Neural cell (in vitro differentiated cells): ENCODE results near the gene IDNK. TPM values are rescaled to one million over a fixed set of nuclear protein-coding genes. Genes with fewer than 3 reads are reported as not detected.

Experiments
- H2AFZ ChIP-seq: fragments of 200-600, 300-800 bp; sonication (generic), shearing (Covaris generic); 2 replicates; pipeline ENCODE4 v1.6.0; 2014; ENCODE audit warnings: low read depth, mild to moderate bottlenecking, antibody characterized with exemption, low read length, moderate library complexity
- H3F3A ChIP-seq: fragments of 200-600 bp; shearing (Covaris generic); 2 replicates; pipeline ENCODE4 v1.6.1; 2016; ENCODE audit warnings: mild to moderate bottlenecking, moderate library complexity, mixed read lengths, antibody characterized with exemption, low read length; ENCODE audit not compliant: insufficient read depth, poor library complexity, severe bottlenecking
- H3K27ac ChIP-seq: fragments of 200-600, 300-800 bp; sonication (generic), shearing (Covaris generic); 2 replicates; pipeline ENCODE4 v1.5.1; 2014; ENCODE audit warnings: mild to moderate bottlenecking, low read length, moderate library complexity
- H3K27me3 ChIP-seq: fragments of 300-800, 200-600 bp; sonication (generic), shearing (Covaris generic); 2 replicates; pipeline ENCODE4 v1.6.0; 2014; ENCODE audit warnings: mild to moderate bottlenecking, low read depth, low read length, moderate library complexity; ENCODE audit not compliant: insufficient read depth
- H3K36me3 ChIP-seq: fragments of 300-800, 200-600 bp; sonication (generic), shearing (Covaris generic); 2 replicates; pipeline ENCODE4 v1.5.1; 2014; ENCODE audit warnings: mild to moderate bottlenecking, antibody characterized with exemption, low read length, moderate library complexity; ENCODE audit not compliant: insufficient read depth
- H3K4me2 ChIP-seq: fragments of 300-800, 200-600 bp; sonication (generic), shearing (Covaris generic); 2 replicates; pipeline ENCODE4 v1.6.0; 2014; ENCODE audit warnings: mild to moderate bottlenecking, low read length
- H3K4me3 ChIP-seq: fragments of 300-800, 200-600 bp; sonication (generic), shearing (Covaris generic); 2 replicates; pipeline ENCODE4 v1.5.1; 2014; ENCODE audit warnings: mild to moderate bottlenecking, low read length, moderate library complexity
- H3K79me2 ChIP-seq: fragments of 200-600 bp; shearing (Covaris generic); replicated peaks from 2 replicates; pipeline ENCODE4 v1.6.0; 2014; ENCODE audit warnings: mild to moderate bottlenecking, low read length, moderate library complexity; ENCODE audit not compliant: insufficient read depth
- H3K9ac ChIP-seq: fragments of 300-800, 200-600 bp; sonication (generic), shearing (Covaris generic); 2 replicates; pipeline ENCODE4 v1.6.1; 2016; ENCODE audit warnings: mild to moderate bottlenecking, low read length, mixed read lengths
- H3K9me2 ChIP-seq: fragments of 200-600 bp; shearing (Covaris generic); 2 replicates; pipeline ENCODE4 v1.6.1; 2016; ENCODE audit warnings: mild to moderate bottlenecking, low read length, mixed read lengths; ENCODE audit not compliant: insufficient read depth
- H3K9me3 ChIP-seq: fragments of 200-600, 300-800 bp; sonication (generic), shearing (Covaris generic); 2 replicates; pipeline ENCODE4 v1.6.1; 2016; ENCODE audit warnings: mild to moderate bottlenecking, mixed run types, low read length, moderate library complexity, mixed read lengths
- H4K20me1 ChIP-seq: fragments of 200-600 bp; shearing (Covaris generic); 2 replicates; pipeline ENCODE4 v1.6.1; 2016; ENCODE audit warnings: mild to moderate bottlenecking, mixed run types; ENCODE audit not compliant: insufficient read depth
- EP300 ChIP-seq: fragments of 450-650 bp; conservative IDR thresholded peaks from 2 replicates; pipeline ENCODE4 v1.6.1; 2014; ENCODE audit warnings: antibody characterized with exemption, mild to moderate bottlenecking, moderate library complexity; ENCODE audit not compliant: poor library complexity, severe bottlenecking
- EZH2 ChIP-seq: fragments of 200-600, 300-800 bp; shearing (Covaris generic), sonication (generic); IDR thresholded peaks from 2 replicates; pipeline ENCODE4 v1.6.1; 2014; ENCODE audit warnings: antibody characterized with exemption, low read length, borderline replicate concordance, mild to moderate bottlenecking; ENCODE audit not compliant: insufficient read depth, poor library complexity, severe bottlenecking
- MXI1 ChIP-seq: fragments of 450-650 bp; conservative IDR thresholded peaks from 2 replicates; pipeline ENCODE4 v1.6.1; 2014; ENCODE audit warnings: antibody characterized with exemption, mild to moderate bottlenecking; ENCODE audit not compliant: poor library complexity, severe bottlenecking
- POLR2AphosphoS5 ChIP-seq: IDR thresholded peaks from 2 replicates; pipeline ENCODE4 v1.6.1; 2012
- RAD21 ChIP-seq: fragments of 450-650 bp; conservative IDR thresholded peaks from 2 replicates; pipeline ENCODE4 v1.6.1; 2014; ENCODE audit warnings: antibody characterized with exemption, mild to moderate bottlenecking, moderate library complexity
- SMC3 ChIP-seq: fragments of 450-650 bp; conservative IDR thresholded peaks from 2 replicates; pipeline ENCODE4 v1.6.1; 2014; ENCODE audit warnings: antibody characterized with exemption, mild to moderate bottlenecking, moderate library complexity; ENCODE audit not compliant: poor library complexity
- TAF1 ChIP-seq: IDR thresholded peaks from 2 replicates; pipeline ENCODE4 v1.6.1; 2012; ENCODE audit warnings: low read depth
- polyA plus RNA-seq: library from polyadenylated mRNA; depleted of rRNA; stranded (reverse); fragments of >200 nt; gene quantifications from 2 replicates; pipeline ENCODE4 v1.2.3, GENCODE V29; 2014
- TF ChIP-seq, protein P1 (sequence below): fragments of 450-650 bp; IDR thresholded peaks from 2 replicates; pipeline ENCODE4 v1.5.1; 2014; ENCODE audit warnings: antibody characterized with exemption, mild to moderate bottlenecking, moderate library complexity; ENCODE audit not compliant: poor library complexity, severe bottlenecking
- TF ChIP-seq, protein P2 (sequence below): IDR thresholded peaks from 2 replicates; pipeline ENCODE4 v1.6.1; 2012; ENCODE audit warnings: borderline replicate concordance

IDNK gene
- polyA plus RNA-seq, 1 donor from 2014 or later: 7.5 TPM

DNA sequence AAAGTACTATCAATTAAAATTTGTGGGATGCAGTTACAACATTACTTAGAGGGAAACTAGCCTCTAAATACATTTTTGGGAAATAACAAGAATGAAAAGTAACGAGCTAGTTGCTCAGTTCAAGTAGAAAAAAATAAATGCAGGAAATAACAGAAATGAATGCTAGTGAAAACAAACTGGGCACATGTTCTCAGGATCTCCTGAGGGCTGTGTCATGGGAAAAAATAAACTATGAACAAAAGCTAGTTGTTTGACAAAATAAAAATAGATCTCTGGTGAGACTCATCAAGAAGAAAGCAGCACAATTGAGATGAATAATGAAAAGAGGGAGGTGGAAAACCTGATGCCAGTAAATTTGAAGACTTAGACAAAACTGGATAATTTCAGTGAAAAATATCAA, 16.3 kb downstream of the IDNK start:
- Histone ChIP-seq H3K4me3 (no peak overlapping the region), H4K20me1 (no peaks in the 10 kb centered on the region), H3K79me2 (no peaks in the 10 kb centered on the region), H3F3A (no peaks in the 10 kb centered on the region), H3K36me3 (no peaks in the 10 kb centered on the region), H3K27me3 (no peaks in the 10 kb centered on the region), H3K9me3 (no peaks in the 10 kb centered on the region), H3K27ac (no peak overlapping the region), H3K4me2 (no peak overlapping the region), H3K9me2 (no peaks in the 10 kb centered on the region), H3K9ac (no peak overlapping the region), H2AFZ (no peak overlapping the region)
- no peak for TF ChIP-seq SMC3
- TF ChIP-seq EZH2: no peak
- no peak for TF ChIP-seq TAF1
- no peak for TF ChIP-seq MXI1
- TF ChIP-seq EP300: no peak
- no peak for TF ChIP-seq POLR2AphosphoS5
- TF ChIP-seq, protein P1, sequence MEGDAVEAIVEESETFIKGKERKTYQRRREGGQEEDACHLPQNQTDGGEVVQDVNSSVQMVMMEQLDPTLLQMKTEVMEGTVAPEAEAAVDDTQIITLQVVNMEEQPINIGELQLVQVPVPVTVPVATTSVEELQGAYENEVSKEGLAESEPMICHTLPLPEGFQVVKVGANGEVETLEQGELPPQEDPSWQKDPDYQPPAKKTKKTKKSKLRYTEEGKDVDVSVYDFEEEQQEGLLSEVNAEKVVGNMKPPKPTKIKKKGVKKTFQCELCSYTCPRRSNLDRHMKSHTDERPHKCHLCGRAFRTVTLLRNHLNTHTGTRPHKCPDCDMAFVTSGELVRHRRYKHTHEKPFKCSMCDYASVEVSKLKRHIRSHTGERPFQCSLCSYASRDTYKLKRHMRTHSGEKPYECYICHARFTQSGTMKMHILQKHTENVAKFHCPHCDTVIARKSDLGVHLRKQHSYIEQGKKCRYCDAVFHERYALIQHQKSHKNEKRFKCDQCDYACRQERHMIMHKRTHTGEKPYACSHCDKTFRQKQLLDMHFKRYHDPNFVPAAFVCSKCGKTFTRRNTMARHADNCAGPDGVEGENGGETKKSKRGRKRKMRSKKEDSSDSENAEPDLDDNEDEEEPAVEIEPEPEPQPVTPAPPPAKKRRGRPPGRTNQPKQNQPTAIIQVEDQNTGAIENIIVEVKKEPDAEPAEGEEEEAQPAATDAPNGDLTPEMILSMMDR: no peak
- TF ChIP-seq, protein P2, sequence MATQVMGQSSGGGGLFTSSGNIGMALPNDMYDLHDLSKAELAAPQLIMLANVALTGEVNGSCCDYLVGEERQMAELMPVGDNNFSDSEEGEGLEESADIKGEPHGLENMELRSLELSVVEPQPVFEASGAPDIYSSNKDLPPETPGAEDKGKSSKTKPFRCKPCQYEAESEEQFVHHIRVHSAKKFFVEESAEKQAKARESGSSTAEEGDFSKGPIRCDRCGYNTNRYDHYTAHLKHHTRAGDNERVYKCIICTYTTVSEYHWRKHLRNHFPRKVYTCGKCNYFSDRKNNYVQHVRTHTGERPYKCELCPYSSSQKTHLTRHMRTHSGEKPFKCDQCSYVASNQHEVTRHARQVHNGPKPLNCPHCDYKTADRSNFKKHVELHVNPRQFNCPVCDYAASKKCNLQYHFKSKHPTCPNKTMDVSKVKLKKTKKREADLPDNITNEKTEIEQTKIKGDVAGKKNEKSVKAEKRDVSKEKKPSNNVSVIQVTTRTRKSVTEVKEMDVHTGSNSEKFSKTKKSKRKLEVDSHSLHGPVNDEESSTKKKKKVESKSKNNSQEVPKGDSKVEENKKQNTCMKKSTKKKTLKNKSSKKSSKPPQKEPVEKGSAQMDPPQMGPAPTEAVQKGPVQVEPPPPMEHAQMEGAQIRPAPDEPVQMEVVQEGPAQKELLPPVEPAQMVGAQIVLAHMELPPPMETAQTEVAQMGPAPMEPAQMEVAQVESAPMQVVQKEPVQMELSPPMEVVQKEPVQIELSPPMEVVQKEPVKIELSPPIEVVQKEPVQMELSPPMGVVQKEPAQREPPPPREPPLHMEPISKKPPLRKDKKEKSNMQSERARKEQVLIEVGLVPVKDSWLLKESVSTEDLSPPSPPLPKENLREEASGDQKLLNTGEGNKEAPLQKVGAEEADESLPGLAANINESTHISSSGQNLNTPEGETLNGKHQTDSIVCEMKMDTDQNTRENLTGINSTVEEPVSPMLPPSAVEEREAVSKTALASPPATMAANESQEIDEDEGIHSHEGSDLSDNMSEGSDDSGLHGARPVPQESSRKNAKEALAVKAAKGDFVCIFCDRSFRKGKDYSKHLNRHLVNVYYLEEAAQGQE: no peak
- TF ChIP-seq RAD21: no peak

DNA sequence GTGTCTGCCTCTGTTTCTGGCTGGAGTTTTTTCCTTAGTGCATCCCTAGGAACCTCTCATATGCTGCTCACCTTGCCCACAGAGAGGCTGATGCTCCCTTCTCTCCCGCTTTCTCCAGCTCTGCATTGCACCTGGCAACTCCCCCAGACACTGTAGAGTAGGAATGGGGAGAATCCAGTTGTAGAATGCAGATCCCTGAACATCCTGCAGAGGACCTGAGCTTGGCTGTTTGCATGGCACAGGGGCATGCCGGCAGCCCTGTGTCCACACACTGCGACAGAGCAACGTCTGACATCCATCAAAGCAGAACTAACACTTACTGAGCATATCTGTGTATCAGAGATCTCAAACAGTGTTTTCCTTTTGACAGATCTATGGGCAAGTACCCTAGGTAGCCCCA, 19.9 kb downstream of the IDNK start:
- H3K9ac ChIP-seq: no peak overlapping the region
- H3K4me3 ChIP-seq: no peak overlapping the region
- H3K27ac ChIP-seq: no peak overlapping the region
- H3K9me3 ChIP-seq: no peaks in the 10 kb centered on the region
- H3K4me2 ChIP-seq: no peak overlapping the region
- H3K9me2 ChIP-seq: no peaks in the 10 kb centered on the region
- no peaks in the 10 kb centered on the region for H3K79me2 ChIP-seq
- no peaks in the 10 kb centered on the region for H3F3A ChIP-seq
- no peaks in the 10 kb centered on the region for H4K20me1 ChIP-seq
- H3K27me3 ChIP-seq: no peaks in the 10 kb centered on the region
- TF ChIP-seq, protein P2: no peak
- no peak for TF ChIP-seq POLR2AphosphoS5
- TF ChIP-seq, protein P1: no peak
- TF ChIP-seq TAF1: no peak
- TF ChIP-seq SMC3: no peak
- no peak for TF ChIP-seq MXI1
- no peak for TF ChIP-seq RAD21
- H2AFZ ChIP-seq: no peak overlapping the region
- no peaks in the 10 kb centered on the region for H3K36me3 ChIP-seq
